ENCODE data around the gene CDK3. TPM values are rescaled to one million over a fixed set of nuclear protein-coding genes. Genes with fewer than 3 reads are reported as not detected.

CDK3 gene
- total RNA-seq, 1 experiment from 2014 or later = 11.9 TPM

DNA sequence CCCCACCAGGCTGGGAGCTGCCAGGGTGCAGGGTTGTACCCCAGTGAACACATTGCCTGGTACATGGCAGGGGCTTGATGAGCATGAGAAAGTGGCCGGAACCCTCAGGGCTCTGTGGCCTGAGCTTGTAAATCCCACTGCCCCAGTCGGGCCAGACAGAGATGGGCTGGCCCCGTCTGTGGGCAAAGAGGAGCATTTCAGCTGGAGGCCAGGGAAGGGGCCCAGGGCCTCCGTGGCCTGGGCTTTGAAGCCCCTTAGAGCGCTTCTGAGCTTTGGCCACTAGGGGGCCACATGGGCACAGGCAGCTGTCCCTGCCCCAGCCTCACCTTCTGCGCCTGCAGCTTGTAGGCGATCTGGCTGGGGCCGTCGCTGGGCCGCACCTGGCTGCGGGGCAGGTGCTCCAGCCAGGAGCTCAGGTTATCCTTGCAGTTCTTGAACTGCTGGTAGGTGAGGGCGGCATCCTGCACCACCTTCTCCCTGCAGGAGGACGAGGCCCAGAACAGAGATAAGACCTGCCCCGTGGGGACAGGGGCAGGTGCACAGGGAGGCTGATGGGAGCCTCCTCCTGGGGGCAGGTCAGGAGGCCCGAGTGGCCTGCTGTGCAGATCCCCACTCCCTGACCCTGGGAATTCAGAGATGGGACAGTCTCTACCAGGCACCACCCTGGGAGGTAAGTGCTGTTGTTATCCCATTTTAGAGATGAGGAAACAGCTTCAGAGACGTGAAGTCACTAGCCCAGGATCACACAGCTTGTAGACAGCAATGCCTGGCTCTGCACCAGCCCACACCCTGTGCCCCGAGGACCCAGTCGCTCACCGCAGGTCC lies 13.7 kb downstream of the CDK3 start:
- TF ChIP-seq SIN3A (IDR thresholded peaks at IDR 0.05; ENCODE audit: borderline replicate concordance, insufficient read depth, low read depth, low read length) (no peak), CTCF (IDR thresholded peaks at IDR 0.05) (peak; percentile 99), POLR2AphosphoS5 (IDR thresholded peaks at IDR 0.05; ENCODE audit: low read depth, low read length) (no peak)
- TF ChIP-seq, protein P1, sequence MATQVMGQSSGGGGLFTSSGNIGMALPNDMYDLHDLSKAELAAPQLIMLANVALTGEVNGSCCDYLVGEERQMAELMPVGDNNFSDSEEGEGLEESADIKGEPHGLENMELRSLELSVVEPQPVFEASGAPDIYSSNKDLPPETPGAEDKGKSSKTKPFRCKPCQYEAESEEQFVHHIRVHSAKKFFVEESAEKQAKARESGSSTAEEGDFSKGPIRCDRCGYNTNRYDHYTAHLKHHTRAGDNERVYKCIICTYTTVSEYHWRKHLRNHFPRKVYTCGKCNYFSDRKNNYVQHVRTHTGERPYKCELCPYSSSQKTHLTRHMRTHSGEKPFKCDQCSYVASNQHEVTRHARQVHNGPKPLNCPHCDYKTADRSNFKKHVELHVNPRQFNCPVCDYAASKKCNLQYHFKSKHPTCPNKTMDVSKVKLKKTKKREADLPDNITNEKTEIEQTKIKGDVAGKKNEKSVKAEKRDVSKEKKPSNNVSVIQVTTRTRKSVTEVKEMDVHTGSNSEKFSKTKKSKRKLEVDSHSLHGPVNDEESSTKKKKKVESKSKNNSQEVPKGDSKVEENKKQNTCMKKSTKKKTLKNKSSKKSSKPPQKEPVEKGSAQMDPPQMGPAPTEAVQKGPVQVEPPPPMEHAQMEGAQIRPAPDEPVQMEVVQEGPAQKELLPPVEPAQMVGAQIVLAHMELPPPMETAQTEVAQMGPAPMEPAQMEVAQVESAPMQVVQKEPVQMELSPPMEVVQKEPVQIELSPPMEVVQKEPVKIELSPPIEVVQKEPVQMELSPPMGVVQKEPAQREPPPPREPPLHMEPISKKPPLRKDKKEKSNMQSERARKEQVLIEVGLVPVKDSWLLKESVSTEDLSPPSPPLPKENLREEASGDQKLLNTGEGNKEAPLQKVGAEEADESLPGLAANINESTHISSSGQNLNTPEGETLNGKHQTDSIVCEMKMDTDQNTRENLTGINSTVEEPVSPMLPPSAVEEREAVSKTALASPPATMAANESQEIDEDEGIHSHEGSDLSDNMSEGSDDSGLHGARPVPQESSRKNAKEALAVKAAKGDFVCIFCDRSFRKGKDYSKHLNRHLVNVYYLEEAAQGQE (IDR thresholded peaks at IDR 0.05; ENCODE audit: insufficient read depth in 1 of 2, low read depth in 2 of 2, low read length in 1 of 2) = no peak
- intact Hi-C loops (cut with micrococcal nuclease; ENCODE audit: unreplicated experiment) = no loop called here
- no TSS peak for BruUV-seq (replicated peaks)
- Histone ChIP-seq H3K9me3 (ENCODE audit: control insufficient read depth, insufficient read depth, low read depth, low read length) (no peaks in the 10 kb centered on the region), H3K27me3 (ENCODE audit: control insufficient read depth, insufficient read depth, low read length) (no peaks in the 10 kb centered on the region), H3K27ac (ENCODE audit: low read length) (no peak overlapping the region), H3K36me3 (ENCODE audit: control insufficient read depth, insufficient read depth, low read length) (no peaks in the 10 kb centered on the region), H3K4me1 (ENCODE audit: control insufficient read depth, insufficient read depth, low read length) (no peaks in the 10 kb centered on the region), H3K4me3 (ENCODE audit: low read depth in 2 of 2, low read length in 2 of 2) (no peak overlapping the region)
- ChIA-PET CTCF (interaction anchor here (0.6 to 1.2 kb wide), 7 partner anchors 10 to 266 kb away, joined by 3 to 10 read pairs (median 3); partner anchors contain the start of gene EVPL), POLR2A (interaction anchor here (0.6 kb wide), 1 partner anchor 115 kb away, joined by 9 read pairs; no protein-coding TSS in a partner anchor)
- ATAC-seq = peak; percentile 91
- in situ Hi-C loops (cut with HindIII; ENCODE audit: low pct_unique_long_range_greater_than_20kb, low sequenced_read_pairs) = no loop called here
- peak; percentile 32 for DNase-seq (ENCODE audit: low read depth, low spot score)

GRCh38 chr17:76014925-76015261 lies 14.2 kb downstream of the CDK3 start:
- Histone ChIP-seq H3K36me3 (ENCODE audit: control insufficient read depth, insufficient read depth, low read length) (no peaks in the 10 kb centered on the region), H3K9me3 (ENCODE audit: control insufficient read depth, insufficient read depth, low read depth, low read length) (no peaks in the 10 kb centered on the region), H3K27me3 (ENCODE audit: control insufficient read depth, insufficient read depth, low read length) (no peaks in the 10 kb centered on the region), H3K27ac (ENCODE audit: low read length) (no peak overlapping the region), H3K4me1 (ENCODE audit: control insufficient read depth, insufficient read depth, low read length) (no peaks in the 10 kb centered on the region), H3K4me3 (ENCODE audit: low read depth in 2 of 2, low read length in 2 of 2) (no peak overlapping the region)
- no peak for DNase-seq (ENCODE audit: low read depth, low spot score)
- POLR2A ChIA-PET = no interaction called here
- CTCF ChIA-PET = interaction anchor here (0.6 to 1.2 kb wide), 4 partner anchors 11 to 265 kb away, joined by 3 to 9 read pairs (median 3); no protein-coding TSS in a partner anchor
- TF ChIP-seq SIN3A (IDR thresholded peaks at IDR 0.05; ENCODE audit: borderline replicate concordance, insufficient read depth, low read depth, low read length) = no peak
- peak; percentile 10; the same call in 1 of the 2 replicates for ATAC-seq
- intact Hi-C loops (cut with micrococcal nuclease; ENCODE audit: unreplicated experiment) = no loop called here
- BruUV-seq (replicated peaks) = no TSS peak
- in situ Hi-C loops (cut with HindIII; ENCODE audit: low pct_unique_long_range_greater_than_20kb, low sequenced_read_pairs) = no loop called here
